ENCODE data around the gene PPP1R14B.

Gene PPP1R14B

DNA sequence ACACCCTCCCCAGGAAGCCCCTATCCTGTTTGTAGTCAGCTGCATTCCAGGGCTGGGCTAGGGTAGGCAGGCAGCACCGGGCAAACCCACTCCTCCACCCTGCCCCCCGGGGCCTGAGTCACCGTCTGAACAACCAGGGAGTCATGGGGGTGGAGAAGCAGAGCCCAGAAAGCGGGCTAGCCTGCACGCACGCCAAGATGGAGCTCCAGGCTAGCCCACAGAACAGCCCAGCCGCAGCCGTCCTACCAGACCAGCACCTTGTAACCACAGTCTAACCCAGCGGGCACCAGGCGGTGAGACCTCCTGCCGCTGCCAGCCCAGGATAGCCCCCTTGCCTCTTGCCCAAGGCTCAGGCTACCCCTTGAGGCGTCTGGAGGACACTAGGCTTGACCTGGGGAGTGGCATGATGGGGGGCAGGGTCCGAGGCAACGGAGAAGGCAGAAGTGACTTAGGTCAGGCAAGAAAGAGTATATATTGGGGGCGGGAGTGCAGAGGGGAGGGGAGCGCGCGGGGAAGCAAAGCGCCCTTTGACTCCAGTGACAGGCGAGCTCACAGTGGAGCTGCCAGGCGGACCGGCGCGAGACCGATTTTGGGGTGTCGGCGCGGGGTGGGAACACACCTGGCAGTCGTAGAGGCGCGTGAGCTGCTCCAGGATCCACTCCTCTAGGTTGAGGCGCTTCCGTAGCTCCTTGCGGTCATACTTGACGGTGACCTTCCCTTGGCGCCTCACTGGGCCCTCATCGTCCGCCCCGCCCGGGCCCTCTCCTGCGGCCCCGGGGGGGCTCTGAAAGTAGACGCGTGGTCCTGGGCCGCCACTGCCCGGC, 734 bp downstream of the PPP1R14B start:
- peak in 1 of 2 donors; percentile 53 for DNase-seq (ENCODE audit: low read depth in 2 of 2)

DNA sequence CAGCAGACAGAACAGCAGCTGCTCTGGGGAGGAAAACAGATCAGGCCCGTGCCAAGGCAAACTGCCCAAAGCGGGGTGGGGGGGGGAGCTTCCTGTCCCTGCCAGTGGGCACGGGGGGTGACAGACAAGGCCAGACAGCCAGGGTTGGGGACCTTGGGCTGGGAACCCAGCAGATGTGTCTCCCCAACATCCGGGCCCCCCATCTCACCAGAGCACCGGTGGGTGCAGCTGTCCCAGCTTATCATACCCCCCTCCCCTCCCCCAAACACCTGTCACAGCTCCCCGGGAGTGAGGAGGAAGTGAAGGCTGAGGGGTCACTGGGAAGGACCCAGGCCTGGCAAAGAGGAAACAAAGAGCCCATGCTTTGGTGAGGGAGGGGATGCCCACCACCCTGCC, 1.3 kb downstream of the PPP1R14B start:
- DNase-seq (ENCODE audit: low read depth in 2 of 2): no peak

DNA sequence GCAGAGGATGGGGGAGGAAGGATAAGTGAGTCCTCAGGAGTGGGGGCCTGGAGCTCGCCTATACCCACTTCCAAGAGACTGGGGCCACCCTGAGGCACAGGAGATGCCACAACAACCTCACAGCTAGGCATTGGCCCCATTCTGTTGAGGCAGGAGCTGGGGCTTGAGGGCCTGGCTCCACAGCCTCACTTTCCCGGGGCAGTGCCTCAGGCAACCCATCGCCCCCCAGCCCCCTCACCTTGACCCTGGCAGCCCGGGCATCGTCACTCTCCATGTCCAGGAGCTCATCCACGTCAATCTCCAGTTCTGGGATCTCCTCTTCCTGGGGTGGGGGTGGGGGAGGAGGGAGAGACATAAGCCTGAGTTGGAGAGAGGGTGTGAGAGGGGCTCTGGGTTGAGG, 1.8 kb downstream of the PPP1R14B start:
- no peak for DNase-seq (ENCODE audit: low read depth in 2 of 2)

DNA sequence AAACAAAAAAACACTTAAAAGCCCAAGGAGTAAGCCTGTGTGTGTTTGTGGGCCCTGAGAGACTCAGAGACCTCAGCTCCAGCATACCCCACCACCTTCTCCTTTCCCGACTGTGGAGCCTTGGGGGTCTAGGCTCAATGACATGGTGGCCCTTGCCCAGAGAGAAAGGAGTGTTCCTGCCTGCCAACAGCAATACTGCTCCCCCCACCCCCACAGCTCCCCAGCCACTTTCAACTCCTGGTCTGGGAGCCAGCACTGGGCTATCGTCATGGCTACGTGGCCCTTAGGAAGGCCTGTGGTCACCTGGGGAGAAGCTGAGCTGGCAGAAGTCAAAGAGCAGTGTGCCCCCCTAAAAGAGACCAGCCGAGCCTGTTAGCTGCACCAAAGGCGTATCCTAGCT, 2.6 kb downstream of the PPP1R14B start:
- no peak for DNase-seq (ENCODE audit: low read depth in 2 of 2)

DNA sequence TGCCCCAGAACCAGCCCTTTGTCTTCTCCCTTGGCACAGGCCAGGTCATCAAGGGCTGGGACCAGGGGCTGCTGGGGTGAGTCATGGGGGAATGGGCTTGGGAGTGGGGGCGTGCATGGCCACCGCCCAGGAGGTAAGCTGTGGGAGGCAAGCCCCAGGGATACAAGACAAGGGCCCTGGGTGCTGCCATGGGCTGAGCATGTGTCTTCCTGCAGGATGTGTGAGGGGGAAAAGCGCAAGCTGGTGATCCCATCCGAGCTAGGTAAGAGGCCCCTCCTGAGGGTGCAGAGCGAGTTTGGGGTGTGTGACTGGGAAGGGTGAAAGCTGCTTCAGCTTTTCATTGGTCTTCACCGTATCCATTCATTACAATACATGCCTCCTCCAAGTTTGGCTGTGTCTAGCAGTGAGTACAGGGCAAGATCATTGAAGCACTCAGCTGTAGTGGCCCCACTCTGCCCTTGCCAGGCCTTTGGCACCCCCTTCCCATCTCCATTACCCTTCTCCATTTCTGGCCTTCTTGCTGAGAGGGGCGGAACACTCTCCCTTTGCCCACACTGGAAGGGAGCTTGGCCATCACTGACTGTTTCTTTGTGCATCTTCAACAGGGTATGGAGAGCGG, 3.4 kb downstream of the PPP1R14B start:
- no peak for DNase-seq (ENCODE audit: low read depth in 2 of 2)

DNA sequence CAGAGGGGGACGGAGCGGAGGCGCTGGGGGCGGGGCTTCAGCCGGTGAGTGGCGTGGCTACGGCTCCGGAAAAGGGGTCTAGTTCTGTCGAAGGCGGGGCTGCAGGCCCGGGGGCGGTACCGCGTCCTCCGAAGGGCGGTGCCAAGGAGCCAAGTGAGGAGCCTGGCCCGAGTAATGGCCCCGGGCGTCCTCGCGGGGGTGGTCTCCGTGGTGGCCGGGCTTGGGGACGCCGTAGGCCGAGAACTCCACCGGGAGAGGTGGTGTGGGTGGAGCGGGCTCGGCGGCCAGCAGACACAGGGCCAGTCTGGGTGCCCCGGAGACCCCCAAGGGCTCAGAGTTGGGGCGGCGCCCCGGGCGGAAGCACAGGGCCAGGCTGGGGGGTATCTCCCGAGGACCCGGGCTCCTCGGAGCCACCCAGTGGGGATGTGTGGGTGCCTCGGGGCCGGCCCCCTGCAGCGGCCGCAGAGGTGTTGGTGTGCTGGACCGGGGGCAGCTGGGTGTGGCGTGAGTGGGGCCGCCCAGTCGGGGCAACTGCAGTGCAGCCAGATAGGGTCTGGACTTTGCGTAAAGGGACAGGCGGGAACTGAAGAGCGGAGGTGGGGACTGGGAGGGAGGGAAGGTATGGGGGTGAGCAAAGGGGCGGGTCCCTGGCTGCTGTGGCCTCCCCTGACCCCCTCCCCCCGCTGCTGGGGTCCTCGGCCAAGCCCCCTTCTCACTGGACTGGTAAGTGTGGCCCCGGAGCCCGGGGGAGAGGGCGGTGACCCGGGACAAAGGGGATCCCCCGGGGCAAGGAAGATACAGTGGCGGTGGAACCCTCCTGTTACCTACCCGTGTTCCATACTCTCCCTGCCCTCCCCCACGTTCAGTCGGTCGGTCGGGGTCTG, 5.0 kb downstream of the PPP1R14B start:
- DNase-seq (ENCODE audit: low read depth in 2 of 2): no peak

DNA sequence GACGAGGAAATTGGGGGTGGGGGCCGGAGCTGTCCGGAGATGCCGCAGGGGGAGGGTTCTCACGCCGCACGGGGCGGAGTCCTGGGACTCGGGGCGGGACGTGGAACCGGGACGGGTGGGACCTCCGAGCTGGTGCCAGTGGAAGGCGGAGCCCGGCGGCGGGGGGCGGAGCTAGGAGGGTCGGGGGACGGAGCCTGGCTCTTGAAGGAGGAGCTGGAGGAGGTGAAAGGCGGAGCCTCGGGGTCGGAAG, 5.6 kb downstream of the PPP1R14B start:
- peak; percentile 99 for DNase-seq (ENCODE audit: low read depth in 2 of 2)

DNA sequence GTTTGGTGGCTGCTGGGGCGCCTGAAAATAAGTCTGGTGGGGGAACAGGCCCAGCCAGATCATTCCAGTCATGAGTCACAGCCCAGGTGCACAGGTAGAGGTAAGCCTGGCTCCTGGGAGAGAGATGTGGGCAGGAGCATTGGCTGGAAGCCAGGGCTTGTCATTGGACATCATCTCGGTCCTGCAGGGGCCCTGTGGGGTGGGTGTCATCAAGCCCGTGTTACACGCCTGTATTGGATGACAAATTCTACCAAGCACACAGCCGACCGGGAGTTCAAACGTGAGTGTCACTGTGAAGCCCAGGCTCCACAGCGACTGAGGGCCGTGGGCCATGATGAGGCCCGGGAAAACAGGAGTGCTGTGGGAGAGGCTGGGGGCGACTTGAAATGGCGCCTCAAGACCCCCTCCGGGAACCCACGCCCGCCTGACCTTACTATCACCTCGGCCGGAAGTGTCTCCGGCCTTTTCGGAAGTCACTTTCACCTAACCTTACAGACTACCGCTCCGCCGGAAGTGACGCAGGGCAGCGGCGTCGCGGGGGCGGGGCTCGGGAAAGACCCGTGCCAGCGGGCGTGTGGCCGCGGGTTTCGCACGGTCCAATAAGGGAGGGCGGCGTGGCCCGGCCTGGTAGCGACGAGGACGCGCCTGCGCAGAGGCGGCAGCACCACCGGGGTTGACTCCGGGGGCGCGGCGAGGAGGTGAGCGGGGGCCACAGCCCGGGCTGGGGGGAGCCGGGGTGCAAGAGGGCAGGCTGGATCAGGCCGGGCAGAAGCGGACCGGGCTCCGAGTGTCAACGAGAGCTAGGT, 6.1 kb downstream of the PPP1R14B start, which contains the start of gene FKBP2:
FKBP2 (plus strand) TSS at position 661 of the 806 bp plus-strand sequence. CDS start 1,293 bp downstream, outside the sequence.
- peak; percentile 94 to 97 for DNase-seq (ENCODE audit: low read depth in 2 of 2)

DNA sequence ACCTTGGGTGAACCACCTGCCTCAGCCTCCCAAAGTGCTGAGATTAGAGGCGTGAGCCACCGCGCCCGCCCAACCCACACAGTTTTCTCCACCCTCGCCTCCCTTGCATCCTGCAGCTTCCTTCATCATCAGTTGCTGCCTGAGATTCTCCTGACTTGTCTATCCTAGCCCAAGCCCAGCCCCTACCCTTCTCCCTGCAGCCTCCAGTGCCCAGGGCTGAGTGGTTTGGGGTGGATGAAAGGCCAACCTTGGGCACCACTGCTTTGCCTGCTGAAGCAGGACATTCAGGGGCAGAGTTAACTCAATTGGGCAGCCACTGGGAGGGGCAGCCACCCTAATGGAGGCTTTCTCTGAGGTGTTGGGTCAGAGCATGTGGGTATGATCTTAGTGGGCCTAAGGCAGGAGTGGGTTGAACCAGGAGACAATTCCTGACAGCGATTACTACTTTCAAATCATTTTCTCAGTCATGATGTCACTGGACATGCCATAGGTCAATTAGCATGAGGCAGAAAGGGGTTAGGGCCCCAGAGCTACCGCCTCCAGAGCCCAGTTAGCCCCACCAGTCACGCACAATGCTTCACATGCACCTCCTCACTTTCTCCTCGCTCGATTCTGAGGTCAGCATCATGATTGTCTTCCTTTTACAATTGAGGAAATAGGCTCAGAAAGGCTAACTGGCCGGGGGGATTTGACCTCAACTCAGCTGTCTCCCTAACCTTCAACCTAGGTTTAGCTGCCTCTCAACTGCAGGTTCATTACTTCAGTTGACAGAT, 6.9 kb downstream of the PPP1R14B start:
- no peak for DNase-seq (ENCODE audit: low read depth in 2 of 2)

DNA sequence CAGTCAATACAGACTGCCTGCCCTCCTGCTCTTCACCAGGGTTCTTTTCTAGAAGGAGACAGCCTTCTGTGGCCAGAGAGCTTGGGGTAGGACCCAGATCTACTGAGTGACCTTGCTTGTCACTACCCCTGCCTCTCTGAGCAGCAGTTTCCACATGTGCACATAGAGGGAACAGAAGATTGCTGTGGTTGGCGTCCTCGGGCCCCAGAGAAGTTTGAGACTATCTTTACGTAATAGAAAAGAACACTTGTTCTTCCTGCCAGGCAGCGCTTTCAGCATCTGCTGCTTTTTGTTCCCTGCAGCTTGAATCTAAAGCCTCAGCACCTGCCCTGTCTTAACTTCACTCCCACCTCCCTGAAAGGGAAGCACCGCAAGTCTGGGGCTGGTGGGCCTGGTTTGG, 7.7 kb downstream of the PPP1R14B start:
- no peak for DNase-seq (ENCODE audit: low read depth in 2 of 2)

DNA sequence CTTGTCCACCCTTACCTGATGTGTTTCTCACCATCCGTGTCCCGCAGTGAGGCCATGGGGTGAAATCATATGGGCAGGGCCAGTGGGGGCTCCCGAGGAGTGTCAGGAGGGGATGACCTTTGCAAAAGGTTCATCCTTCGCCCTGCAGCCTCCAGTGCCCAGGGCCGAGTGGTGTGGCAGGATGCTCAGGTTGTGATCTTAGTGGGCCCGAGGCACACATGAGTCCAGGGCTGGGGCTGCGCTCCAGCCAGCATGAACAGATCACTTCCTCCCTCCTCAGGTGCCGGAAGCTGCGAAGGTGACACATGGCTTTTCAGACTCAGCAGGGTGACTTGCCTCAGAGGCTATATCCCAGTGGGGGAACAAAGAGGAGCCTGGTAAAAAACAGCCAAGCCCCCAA, 8.7 kb downstream of the PPP1R14B start:
- no peak for DNase-seq (ENCODE audit: low read depth in 2 of 2)

DNA sequence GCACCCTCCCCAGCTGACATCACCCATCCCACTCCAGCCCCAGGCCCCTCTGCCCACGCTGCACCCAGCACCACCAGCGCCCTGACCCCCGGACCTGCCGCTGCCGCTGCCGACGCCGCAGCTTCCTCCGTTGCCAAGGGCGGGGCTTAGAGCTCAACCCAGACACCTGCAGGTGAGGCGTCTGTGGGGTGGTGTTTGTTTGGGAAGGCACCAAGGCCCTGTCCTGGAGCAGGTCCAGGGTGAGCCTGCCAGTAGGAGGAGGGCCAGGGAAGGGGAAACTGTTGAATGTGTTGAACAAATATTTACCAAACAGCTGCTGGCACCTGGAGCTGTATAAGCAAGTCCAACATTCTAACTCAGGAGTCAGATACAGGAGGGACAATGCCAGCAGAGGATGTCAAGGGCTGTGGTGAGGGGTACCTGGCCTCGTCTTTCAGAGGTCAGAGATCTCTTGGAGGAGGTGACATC, 9.2 kb downstream of the PPP1R14B start:
- no peak for DNase-seq (ENCODE audit: low read depth in 2 of 2)

DNA sequence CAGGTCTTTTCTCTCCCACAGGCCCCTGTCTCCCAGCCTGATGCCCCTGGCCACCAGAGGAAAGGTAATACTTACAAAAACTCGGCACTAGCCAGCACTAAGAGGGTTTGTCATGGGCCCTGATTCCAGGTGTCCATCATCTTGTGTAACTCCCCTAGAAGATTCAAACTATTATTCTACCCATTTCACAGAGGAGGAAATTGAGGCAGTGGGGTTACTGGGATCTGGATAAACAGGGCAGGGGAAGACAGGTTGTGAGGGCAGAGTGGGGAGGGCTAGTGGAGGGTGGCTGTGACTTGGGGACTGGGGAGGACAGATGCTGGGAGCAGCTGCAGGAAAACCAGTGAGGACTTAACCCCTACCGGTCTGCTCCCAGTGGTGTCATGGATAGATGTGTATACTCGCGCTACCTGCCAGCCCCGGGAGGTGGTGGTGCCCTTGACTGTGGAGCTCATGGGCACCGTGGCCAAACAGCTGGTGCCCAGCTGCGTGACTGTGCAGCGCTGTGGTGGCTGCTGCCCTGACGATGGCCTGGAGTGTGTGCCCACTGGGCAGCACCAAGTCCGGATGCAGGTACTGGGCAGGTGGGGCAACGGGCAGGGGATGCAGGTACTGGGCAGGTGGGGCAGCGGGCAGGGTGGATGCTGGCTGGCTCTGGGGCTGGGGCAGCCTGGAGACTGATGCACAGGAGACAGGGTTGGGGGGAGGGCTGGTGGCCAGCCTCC, 11.1 kb downstream of the PPP1R14B start:
- DNase-seq (ENCODE audit: low read depth in 2 of 2): no peak

DNA sequence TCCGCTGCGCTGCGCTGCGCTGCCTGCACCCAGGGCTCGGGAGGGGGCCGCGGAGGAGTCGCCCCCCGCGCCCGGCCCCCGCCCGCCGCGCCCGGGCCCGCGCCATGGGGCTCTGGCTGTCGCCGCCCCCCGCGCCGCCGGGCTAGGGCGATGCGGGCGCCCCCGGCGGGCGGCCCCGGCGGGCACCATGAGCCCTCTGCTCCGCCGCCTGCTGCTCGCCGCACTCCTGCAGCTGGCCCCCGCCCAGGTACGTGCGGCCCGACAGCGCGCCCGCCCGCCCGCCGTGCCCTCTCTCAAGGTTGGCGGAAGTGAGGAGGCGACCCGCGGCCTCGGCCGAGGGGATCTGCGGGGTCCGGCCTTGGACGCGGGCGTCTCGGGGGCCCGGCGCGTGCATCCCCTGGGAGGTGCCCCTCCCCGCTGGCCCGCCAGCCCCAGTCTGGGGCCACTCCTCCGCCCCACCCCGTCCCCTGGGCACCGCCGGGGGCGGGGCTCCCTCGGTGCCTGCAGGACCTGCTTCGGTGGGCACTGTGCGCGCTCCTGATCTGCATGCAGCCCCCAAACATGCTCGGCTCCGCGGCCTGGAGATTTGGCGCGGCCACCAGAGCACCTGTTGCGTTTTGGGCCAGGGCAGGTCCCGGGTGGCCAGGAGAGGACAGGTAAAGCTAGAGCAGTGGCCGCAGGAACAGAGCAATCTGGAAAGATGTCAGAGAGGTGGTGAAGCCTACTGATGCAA, 11.9 kb downstream of the PPP1R14B start:
- no peak for DNase-seq (ENCODE audit: low read depth in 2 of 2)

DNA sequence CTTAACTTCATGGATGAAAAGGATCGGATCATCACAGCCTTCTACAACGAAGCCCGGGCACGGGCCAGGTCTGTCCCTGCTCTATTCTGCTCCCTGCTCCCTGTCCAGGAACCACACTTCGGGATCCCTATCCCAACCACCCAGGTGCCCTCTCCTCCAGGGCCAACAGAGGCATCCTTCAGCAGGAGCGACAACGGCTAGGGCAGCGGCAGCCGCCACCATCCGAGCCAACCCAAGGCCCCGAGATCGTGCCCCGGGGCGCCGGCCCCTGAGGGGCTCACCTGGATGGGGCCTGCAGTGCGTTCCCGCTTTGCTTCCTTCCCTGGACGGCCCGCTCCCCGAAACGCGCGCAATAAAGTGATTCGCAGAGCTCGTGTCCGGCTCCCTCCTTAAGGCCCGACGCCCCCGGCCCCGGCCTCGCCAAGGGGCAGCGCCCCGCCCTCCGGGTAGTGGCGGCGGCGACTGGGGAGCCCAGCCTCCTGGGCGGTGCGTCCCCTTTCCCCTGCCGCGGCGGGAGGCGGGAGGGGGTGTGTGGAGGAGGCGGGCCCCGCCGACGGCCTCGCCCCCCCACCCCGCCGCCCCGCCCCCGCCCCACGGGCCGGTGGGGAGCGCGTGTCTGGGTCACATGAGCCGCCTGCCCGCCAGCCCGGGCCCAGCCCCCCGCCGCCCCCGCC, 12.7 kb downstream of the PPP1R14B start, which contains the start of gene VEGFB:
VEGFB (plus strand) TSS at position 672 of the 674 bp plus-strand sequence. CDS start 250 bp downstream, outside the sequence.
- DNase-seq (ENCODE audit: low read depth in 2 of 2): peak in 1 of 2 donors; percentile 64

DNA sequence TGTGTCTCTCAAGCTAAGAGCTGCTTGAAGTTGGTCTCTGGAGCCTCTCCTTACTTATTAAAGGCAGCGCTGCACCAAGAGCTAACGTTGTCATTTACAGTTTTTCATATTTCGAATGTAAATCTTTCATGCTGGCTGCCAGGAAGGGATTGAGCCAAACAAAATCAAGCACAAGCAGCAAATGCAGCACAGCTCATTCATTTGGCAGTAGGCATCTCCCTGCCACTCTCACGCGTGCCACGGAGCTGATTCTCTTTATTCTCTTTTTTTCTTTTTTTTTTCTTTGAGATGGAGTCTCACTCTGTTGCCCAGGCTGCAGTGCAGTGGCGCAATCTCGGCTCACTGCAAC, 13.8 kb downstream of the PPP1R14B start:
- no peak for DNase-seq (ENCODE audit: low read depth in 2 of 2)

DNA sequence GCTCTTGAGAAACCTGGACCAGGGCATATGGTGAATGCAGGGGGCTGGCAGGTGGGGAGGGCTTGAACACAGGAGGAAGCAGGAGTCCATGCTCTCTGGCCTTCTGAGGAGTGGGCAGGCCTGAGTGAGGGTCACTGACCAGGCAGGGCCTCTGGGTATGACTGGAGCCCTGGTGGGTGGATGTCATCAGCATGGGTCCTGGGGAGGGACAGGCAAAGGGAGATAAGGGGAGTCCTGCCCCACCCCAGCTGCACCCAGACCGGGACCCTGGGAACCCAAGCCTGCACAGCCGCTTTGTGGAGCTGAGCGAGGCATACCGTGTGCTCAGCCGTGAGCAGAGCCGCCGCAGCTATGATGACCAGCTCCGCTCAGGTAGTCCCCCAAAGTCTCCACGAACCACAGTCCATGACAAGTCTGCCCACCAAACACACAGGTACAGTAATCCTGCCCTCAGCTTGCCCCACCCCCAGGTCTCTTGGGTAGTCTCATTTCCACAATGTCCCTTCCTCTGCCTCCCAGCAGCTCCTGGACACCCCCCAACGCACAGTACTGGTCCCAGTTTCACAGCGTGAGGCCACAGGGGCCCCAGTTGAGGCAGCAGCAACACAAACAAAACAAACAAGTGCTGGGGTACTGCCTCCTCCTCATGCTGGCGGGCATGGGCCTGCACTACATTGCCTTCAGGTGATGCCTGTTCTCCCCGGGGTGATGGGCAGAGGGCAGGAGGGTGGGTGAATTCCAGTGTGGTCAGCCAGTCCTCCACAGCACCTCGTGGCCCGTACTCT, 14.4 kb downstream of the PPP1R14B start:
- no peak for DNase-seq (ENCODE audit: low read depth in 2 of 2)

DNA sequence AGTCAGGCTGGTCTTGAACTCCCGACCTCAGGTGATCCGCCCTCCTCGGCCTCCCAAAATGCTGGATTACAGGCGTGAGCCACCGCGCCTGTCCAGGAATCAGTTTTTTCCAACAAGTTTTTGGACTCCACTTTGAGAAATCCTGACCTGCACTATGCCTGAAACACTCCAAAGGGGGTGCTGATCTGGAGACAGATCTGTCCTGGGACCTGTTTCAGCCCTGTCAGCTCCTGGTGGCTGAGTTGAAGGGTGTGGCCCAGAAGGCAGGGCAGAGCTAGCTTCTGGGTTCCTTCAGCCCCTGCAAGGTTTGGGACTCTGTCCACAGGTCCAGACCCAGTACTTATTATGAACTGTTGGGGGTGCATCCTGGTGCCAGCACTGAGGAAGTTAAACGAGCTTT, 15.2 kb downstream of the PPP1R14B start:
- no peak for DNase-seq (ENCODE audit: low read depth in 2 of 2)

Data from stimulated activated CD8-positive, alpha-beta memory T cell treated with anti-CD3 and anti-CD28 coated beads, Interleukin-2, amount 100 ng/mL, for 1 hour (primary cell).